Loucy (cell line): Measurements from ENCODE around the gene ETFA.

Experiments
- H2AFZ ChIP-seq: fragments of 200-600 bp; sonication (generic); 2 replicates; pipeline ENCODE4 v1.6.0; 2016; ENCODE audit warnings: antibody characterized with exemption, mild to moderate bottlenecking, low read length, moderate library complexity
- H3F3A ChIP-seq: fragments of 200-600 bp; 2 replicates; pipeline ENCODE4 v1.6.0; 2016; ENCODE audit warnings: antibody characterized with exemption, low read depth, mild to moderate bottlenecking
- H3K27me3 ChIP-seq: fragments of 200-600 bp; sonication (generic); 2 replicates; pipeline ENCODE4 v1.6.1; 2014; ENCODE audit warnings: low read length, mild to moderate bottlenecking; ENCODE audit not compliant: insufficient read depth, poor library complexity, severe bottlenecking
- H3K36me3 ChIP-seq: fragments of 200-600 bp; sonication (generic); 2 replicates; pipeline ENCODE4 v1.6.1; 2016; ENCODE audit warnings: low read length; ENCODE audit not compliant: insufficient read depth
- H3K4me1 ChIP-seq: fragments of 200-600 bp; sonication (generic); 2 replicates; pipeline ENCODE4 v1.5.1; 2014; ENCODE audit warnings: low read length, mild to moderate bottlenecking; ENCODE audit not compliant: insufficient read depth, poor library complexity, severe bottlenecking
- H3K4me2 ChIP-seq: fragments of 200-600 bp; sonication (generic); 2 replicates; pipeline ENCODE4 v1.6.0; 2014; ENCODE audit warnings: antibody characterized with exemption, low read length, low read depth, mild to moderate bottlenecking; ENCODE audit not compliant: poor library complexity, severe bottlenecking
- H3K4me3 ChIP-seq: fragments of 200-600 bp; sonication (generic); 2 replicates; pipeline ENCODE4 v1.5.1; 2014; ENCODE audit warnings: low read length, mild to moderate bottlenecking, mixed read lengths; ENCODE audit not compliant: poor library complexity, severe bottlenecking
- H3K79me2 ChIP-seq: fragments of 200-600 bp; sonication (generic); 2 replicates; pipeline ENCODE4 v1.6.1; 2014; ENCODE audit warnings: low read length; ENCODE audit not compliant: insufficient read depth
- H3K9ac ChIP-seq: fragments of 200-600 bp; sonication (generic); 2 replicates; pipeline ENCODE4 v1.6.0; 2014; ENCODE audit warnings: mild to moderate bottlenecking, low read depth, low read length, moderate library complexity; ENCODE audit not compliant: poor library complexity, severe bottlenecking
- H3K9me2 ChIP-seq: fragments of 200-600 bp; sonication (generic); replicated peaks from 2 replicates; pipeline ENCODE4 v1.6.1; 2016; ENCODE audit warnings: low read depth, low read length, mixed read lengths
- H3K9me3 ChIP-seq: fragments of 200-600 bp; sonication (generic); 2 replicates; pipeline ENCODE4 v1.6.1; 2014; ENCODE audit warnings: mild to moderate bottlenecking, antibody characterized with exemption, low read length, low read depth; ENCODE audit not compliant: insufficient read depth
- H4K20me1 ChIP-seq: fragments of 200-600 bp; sonication (generic); 2 replicates; pipeline ENCODE4 v1.6.0; 2014; ENCODE audit warnings: antibody characterized with exemption, low read length, mild to moderate bottlenecking; ENCODE audit not compliant: insufficient read depth, poor library complexity, severe bottlenecking
- EZH2phosphoT487 ChIP-seq: fragments of 200-600 bp; IDR thresholded peaks from 2 replicates; pipeline ENCODE4 v1.6.1; 2018; ENCODE audit warnings: antibody characterized with exemption, mild to moderate bottlenecking, moderate library complexity, borderline replicate concordance
- TF ChIP-seq, protein P1 (sequence below): fragments of 200-600 bp; sonication (generic); conservative IDR thresholded peaks from 2 replicates; pipeline ENCODE4 v1.5.1; 2014; ENCODE audit warnings: mild to moderate bottlenecking, antibody characterized with exemption, low read length

The ETFA gene

GRCh38 chr15:76209942-76210341 lies 101.3 kb downstream of the ETFA start:
- Histone ChIP-seq H2AFZ (no peak overlapping the region), H3K9ac (no peak overlapping the region), H3F3A (no peaks in the 10 kb centered on the region), H3K9me3 (no peaks in the 10 kb centered on the region), H3K36me3 (peaks cover 56% of the 10 kb centered on the region; the same call in 1 of the 2 replicates), H3K4me1 (no peaks in the 10 kb centered on the region), H4K20me1 (no peaks in the 10 kb centered on the region), H3K9me2 (no peaks in the 10 kb centered on the region), H3K27me3 (no peaks in the 10 kb centered on the region), H3K79me2 (no peaks in the 10 kb centered on the region), H3K4me3 (no peak overlapping the region), H3K4me2 (no peak overlapping the region)
- TF ChIP-seq EZH2phosphoT487, result no peak
- TF ChIP-seq, protein P1, sequence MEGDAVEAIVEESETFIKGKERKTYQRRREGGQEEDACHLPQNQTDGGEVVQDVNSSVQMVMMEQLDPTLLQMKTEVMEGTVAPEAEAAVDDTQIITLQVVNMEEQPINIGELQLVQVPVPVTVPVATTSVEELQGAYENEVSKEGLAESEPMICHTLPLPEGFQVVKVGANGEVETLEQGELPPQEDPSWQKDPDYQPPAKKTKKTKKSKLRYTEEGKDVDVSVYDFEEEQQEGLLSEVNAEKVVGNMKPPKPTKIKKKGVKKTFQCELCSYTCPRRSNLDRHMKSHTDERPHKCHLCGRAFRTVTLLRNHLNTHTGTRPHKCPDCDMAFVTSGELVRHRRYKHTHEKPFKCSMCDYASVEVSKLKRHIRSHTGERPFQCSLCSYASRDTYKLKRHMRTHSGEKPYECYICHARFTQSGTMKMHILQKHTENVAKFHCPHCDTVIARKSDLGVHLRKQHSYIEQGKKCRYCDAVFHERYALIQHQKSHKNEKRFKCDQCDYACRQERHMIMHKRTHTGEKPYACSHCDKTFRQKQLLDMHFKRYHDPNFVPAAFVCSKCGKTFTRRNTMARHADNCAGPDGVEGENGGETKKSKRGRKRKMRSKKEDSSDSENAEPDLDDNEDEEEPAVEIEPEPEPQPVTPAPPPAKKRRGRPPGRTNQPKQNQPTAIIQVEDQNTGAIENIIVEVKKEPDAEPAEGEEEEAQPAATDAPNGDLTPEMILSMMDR, result no peak

GRCh38 chr15:76209523-76209922 lies 101.7 kb downstream of the ETFA start:
- H3K9me3 ChIP-seq, result no peaks in the 10 kb centered on the region
- no peak overlapping the region for H3K4me3 ChIP-seq
- H3K79me2 ChIP-seq, result no peaks in the 10 kb centered on the region
- H3K27me3 ChIP-seq, result no peaks in the 10 kb centered on the region
- TF ChIP-seq EZH2phosphoT487, result no peak
- TF ChIP-seq, protein P1, result no peak
- peaks cover 52% of the 10 kb centered on the region; the same call in 1 of the 2 replicates for H3K36me3 ChIP-seq
- no peak overlapping the region for H3K9ac ChIP-seq
- no peaks in the 10 kb centered on the region for H3F3A ChIP-seq
- H3K4me1 ChIP-seq, result no peaks in the 10 kb centered on the region
- no peaks in the 10 kb centered on the region for H3K9me2 ChIP-seq
- H3K4me2 ChIP-seq, result no peak overlapping the region
- no peak overlapping the region for H2AFZ ChIP-seq
- no peaks in the 10 kb centered on the region for H4K20me1 ChIP-seq

GRCh38 chr15:76208786-76209424 lies 102.4 kb downstream of the ETFA start:
- TF ChIP-seq EZH2phosphoT487, result no peak
- TF ChIP-seq, protein P1, result no peak
- H3K36me3 ChIP-seq, result peaks cover 46% of the 10 kb centered on the region; the same call in 1 of the 2 replicates
- no peak overlapping the region for H3K9ac ChIP-seq
- no peaks in the 10 kb centered on the region for H3K27me3 ChIP-seq
- H3K9me2 ChIP-seq, result no peaks in the 10 kb centered on the region
- H3K79me2 ChIP-seq, result no peaks in the 10 kb centered on the region
- no peaks in the 10 kb centered on the region for H3F3A ChIP-seq
- H3K9me3 ChIP-seq, result no peaks in the 10 kb centered on the region
- H3K4me1 ChIP-seq, result no peaks in the 10 kb centered on the region
- H3K4me3 ChIP-seq, result no peak overlapping the region
- H2AFZ ChIP-seq, result no peak overlapping the region
- H4K20me1 ChIP-seq, result no peaks in the 10 kb centered on the region
- no peak overlapping the region for H3K4me2 ChIP-seq
